Epithelial cell of proximal tubule (primary cell): ENCODE data around the gene CARD6. TPM values are rescaled to one million over a fixed set of nuclear protein-coding genes. Genes with fewer than 3 reads are reported as not detected.
"Not testable (repeated sequence)": the region's sequence is repeated elsewhere in the genome, so short reads cannot be mapped to it uniquely, and the experiment has no call there.

Experiments
- DNase-seq: peaks from one replicate; pipeline ENCODE4 v3.0.0-alpha.2; 2011; ENCODE audit warnings: low read depth
- H3K4me3 ChIP-seq: 2 replicates; pipeline ENCODE4 v1.5.1; 2011; ENCODE audit warnings: low read depth, mild to moderate bottlenecking, low read length
- CTCF ChIP-seq: conservative IDR thresholded peaks from 2 replicates; pipeline ENCODE4 v1.5.1; 2012; ENCODE audit warnings: low read depth, mild to moderate bottlenecking, low read length
- total RNA-seq: library from RNA; depleted of rRNA; stranded (reverse); fragments of >200 nt; gene quantifications from 2 replicates; pipeline ENCODE4 v1.2.3, GENCODE V29; 2015

The CARD6 gene
- total RNA-seq, 1 donor from 2014 or later: 0.63 TPM

- no peak overlapping the region for H3K4me3 ChIP-seq
- DNase-seq: no peak
- no peak for TF ChIP-seq CTCF
These were observed 17.7 kb upstream of the CARD6 start for GRCh38 chr5:40823459-40823858.

DNA sequence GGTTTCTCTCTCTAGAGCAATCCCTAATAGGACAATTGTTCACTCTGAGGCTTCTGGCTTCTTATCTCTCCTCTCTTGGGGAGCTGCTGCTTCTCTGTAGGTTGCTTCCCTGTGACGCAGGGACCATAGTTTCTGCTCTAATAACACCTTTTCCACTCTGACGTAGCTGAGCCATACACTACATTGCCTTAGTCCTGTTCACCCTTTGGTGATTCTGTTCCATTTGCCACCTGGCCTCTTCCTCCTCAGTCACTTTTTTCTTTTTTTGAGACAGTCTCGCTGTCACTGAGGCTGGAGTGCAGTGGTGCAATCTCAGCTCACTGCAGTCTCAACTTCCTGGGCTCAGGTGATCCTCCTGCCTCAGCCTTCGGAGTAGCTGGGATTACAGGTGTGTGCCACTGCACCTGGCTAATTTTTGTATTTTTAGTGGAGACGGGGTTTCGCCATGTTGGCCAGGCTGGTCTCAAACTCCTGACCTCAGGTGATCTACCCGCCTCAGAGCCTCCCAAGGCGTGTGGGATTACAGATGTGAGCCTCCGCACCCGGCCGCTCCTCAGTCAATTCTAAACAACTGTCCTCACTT lies 15.6 kb upstream of the CARD6 start:
- H3K4me3 ChIP-seq, DNase-seq: not testable (repeated sequence)

- DNase-seq: no peak
- no peak overlapping the region for H3K4me3 ChIP-seq
- no peak for TF ChIP-seq CTCF
These were observed 14.5 kb upstream of the CARD6 start for GRCh38 chr5:40826489-40827187.

DNA sequence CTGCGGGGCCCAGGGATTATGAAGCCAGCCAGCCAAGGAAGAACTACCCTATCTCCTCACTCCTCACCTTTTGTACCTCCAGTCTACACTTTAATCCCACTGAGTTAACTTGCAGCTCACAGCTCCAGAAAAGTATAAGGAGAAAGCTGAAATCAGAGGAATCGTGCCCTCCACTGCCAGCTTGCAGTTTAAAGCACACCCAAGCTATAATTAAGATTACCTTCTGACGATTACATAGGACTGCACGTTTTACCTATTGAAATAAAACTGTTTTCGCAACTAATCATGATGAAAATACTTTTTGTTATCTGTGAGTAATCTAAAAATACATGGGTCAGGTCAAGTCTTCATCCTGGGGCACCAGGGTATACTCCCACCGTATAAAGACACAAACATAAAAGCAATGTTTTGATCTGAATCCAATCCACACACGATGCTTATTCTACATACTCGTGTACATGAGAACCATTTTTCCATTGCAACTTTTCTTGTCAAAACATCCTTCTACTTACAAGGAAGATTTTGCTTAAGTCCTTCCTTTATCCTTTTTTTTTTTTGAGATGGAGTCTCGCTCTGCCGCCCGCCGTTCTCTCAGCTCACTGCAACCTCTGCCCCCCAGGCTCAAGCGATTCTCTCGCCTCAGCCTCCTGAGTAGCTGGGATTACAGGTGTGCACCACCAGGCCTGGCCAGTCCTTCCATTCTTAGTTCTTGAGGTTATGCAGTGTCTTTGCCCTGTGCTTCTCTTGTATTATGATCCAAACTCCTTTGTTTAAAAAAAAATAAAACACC lies 13.8 kb upstream of the CARD6 start:
- TF ChIP-seq CTCF: no peak
- H3K4me3 ChIP-seq: no peak overlapping the region
- no peak for DNase-seq

GRCh38 chr5:40828021-40828631 lies 13.0 kb upstream of the CARD6 start:
- no peak for DNase-seq
- no peak for TF ChIP-seq CTCF
- no peak overlapping the region for H3K4me3 ChIP-seq

GRCh38 chr5:40828690-40829661 lies 12.2 kb upstream of the CARD6 start:
- TF ChIP-seq CTCF: no peak
- no peak for DNase-seq
- H3K4me3 ChIP-seq: no peak overlapping the region
